HCT116 (cell line): Measurements from ENCODE around the gene HAPSTR1. TPM values are rescaled to one million over a fixed set of nuclear protein-coding genes. Genes with fewer than 3 reads are reported as not detected.

ENCODE experiments used
- ATAC-seq: fragments of 200-7000 bp; cut with Tn5 transposase; 2 replicates; pipeline ENCODE4 v1.9.1; 2020; ENCODE audit warnings: mild to moderate bottlenecking, moderate library complexity
- BruUV-seq: library from RNA; stranded (reverse); fragments of 400-500 nt; replicated peaks from 2 replicates; lab custom pipeline; 2021; lab: Mats Ljungman, UMichigan
- CTCF ChIA-PET: fragments of 300-600 bp; sonication (Branson Sonifier 250); formaldehyde crosslinking; loops from one replicate; lab custom pipeline; 2021; ENCODE audit warnings: antibody characterized with exemption; lab: Charles Lee
- POLR2A ChIA-PET: fragments of 300-600, 350-600 bp; sonication (Branson Sonifier 250); formaldehyde crosslinking; loops from one replicate; lab custom pipeline; 2021; ENCODE audit warnings: antibody characterized with exemption; lab: Charles Lee
- RAD21 ChIA-PET, 2 experiments: fragments of 300-600 bp; sonication (Branson Sonifier 250); formaldehyde crosslinking; loops; one replicate each; lab custom pipeline; 2023; ENCODE audit warnings: low total read pairs in 2 of 2; ENCODE audit not compliant: uncharacterized antibody in 2 of 2, unreplicated experiment in 2 of 2, low non-redundant PET in 1 of 2; lab: Charles Lee
- DNase-seq: peaks from one replicate; pipeline ENCODE4 v3.0.0-alpha.2; 2010; ENCODE audit warnings: low read depth, low spot score
- H2AFZ ChIP-seq: fragments of 200-600 bp; shearing (Covaris generic), sonication (generic); 2 replicates; pipeline ENCODE4 v1.6.1; 2017; ENCODE audit warnings: low read depth, mixed run types, mixed read lengths, antibody characterized with exemption, low read length; ENCODE audit not compliant: poor library complexity, severe bottlenecking
- H3K27ac ChIP-seq: 2 replicates; pipeline ENCODE4 v1.5.1; 2012; ENCODE audit warnings: low read depth, low read length
- H3K27me3 ChIP-seq: fragments of 200-600 bp; sonication (generic); 2 replicates; pipeline ENCODE4 v1.6.1; 2016; ENCODE audit warnings: mixed run types, low read length, mixed read lengths; ENCODE audit not compliant: insufficient read depth
- H3K36me3 ChIP-seq, 2 experiments: fragments of 200-500 bp in 1 of 2; fragments of 200-600 bp in 1 of 2; sonication (Bioruptor generic) in 1 of 2; sonication (generic) in 1 of 2; 2 replicates each; pipeline versions ENCODE4 v1.5.1 to v1.6.1; 2014 to 2016; ENCODE audit warnings: low read length in 2 of 2, inconsistent platforms in 1 of 2, mixed read lengths in 1 of 2, mixed run types in 1 of 2; ENCODE audit not compliant: insufficient read depth in 2 of 2, control insufficient read depth in 1 of 2
- H3K4me1 ChIP-seq, 2 experiments: fragments of 200-600 bp in 1 of 2; sonication (generic) in 1 of 2; 2 replicates each; pipeline versions ENCODE4 v1.5.1 to v1.6.1; 2012 to 2017; ENCODE audit warnings: low read length in 2 of 2, inconsistent platforms in 1 of 2, mild to moderate bottlenecking in 1 of 2, mixed read lengths in 1 of 2, mixed run types in 1 of 2, moderate library complexity in 1 of 2; ENCODE audit not compliant: insufficient read depth in 2 of 2, control insufficient read depth in 1 of 2
- H3K4me2 ChIP-seq: fragments of 200-600 bp; sonication (generic); 2 replicates; pipeline ENCODE4 v1.6.1; 2017; ENCODE audit warnings: mixed run types, low read length, mixed read lengths
- H3K4me3 ChIP-seq, 2 experiments: fragments of 200-600 bp in 1 of 2; sonication (generic) in 1 of 2; replicated peaks in 1 of 2; 2 replicates each; pipeline ENCODE4 v1.5.1; 2011 to 2016; ENCODE audit warnings: low read length in 2 of 2, control low read depth in 1 of 2, low read depth in 1 of 2, mild to moderate bottlenecking in 1 of 2, mixed read lengths in 1 of 2, mixed run types in 1 of 2
- H3K79me2 ChIP-seq: fragments of 200-600 bp; sonication (generic); 2 replicates; pipeline ENCODE4 v1.6.1; 2017; ENCODE audit warnings: mild to moderate bottlenecking, mixed run types, low read length, moderate library complexity, mixed read lengths; ENCODE audit not compliant: insufficient read depth
- H3K9ac ChIP-seq: fragments of 200-600 bp; sonication (generic); 2 replicates; pipeline ENCODE4 v1.6.1; 2016; ENCODE audit warnings: low read length, mixed read lengths
- H3K9me2 ChIP-seq: fragments of 200-600 bp; sonication (generic), shearing (Covaris generic); 2 replicates; pipeline ENCODE4 v1.6.1; 2017; ENCODE audit warnings: mixed run types, mild to moderate bottlenecking, moderate library complexity; ENCODE audit not compliant: insufficient read depth
- H3K9me3 ChIP-seq, 2 experiments: fragments of 200-500 bp in 1 of 2; fragments of 200-600 bp in 1 of 2; sonication (Bioruptor generic) in 1 of 2; sonication (generic) in 1 of 2; 2 replicates each; pipeline ENCODE4 v1.6.1; 2014 to 2017; ENCODE audit warnings: low read length in 2 of 2, mixed read lengths in 2 of 2, inconsistent platforms in 1 of 2, low read depth in 1 of 2, mild to moderate bottlenecking in 1 of 2, mixed run types in 1 of 2, moderate library complexity in 1 of 2; ENCODE audit not compliant: control insufficient read depth in 1 of 2, insufficient read depth in 1 of 2
- H4K20me1 ChIP-seq: fragments of 200-600 bp; sonication (generic), shearing (Covaris generic); 2 replicates; pipeline ENCODE4 v1.6.1; 2017; ENCODE audit warnings: mixed run types, mild to moderate bottlenecking, moderate library complexity; ENCODE audit not compliant: insufficient read depth
- CBX3 ChIP-seq: IDR thresholded peaks from 2 replicates; pipeline ENCODE4 v1.6.1; 2012; ENCODE audit warnings: low read depth
- CEBPB ChIP-seq: IDR thresholded peaks from 2 replicates; pipeline ENCODE4 v1.6.1; 2012; ENCODE audit warnings: low read depth
- CTCF ChIP-seq, 3 experiments: fragments of 200-600 bp in 1 of 3; sonication (generic) in 1 of 3; IDR thresholded peaks in 2 of 3; conservative IDR thresholded peaks in 1 of 3; 2 replicates each; pipeline ENCODE4 v1.5.1; 2012 to 2017; ENCODE audit warnings: low read depth in 2 of 3, low read length in 2 of 3, antibody characterized with exemption in 1 of 3, borderline replicate concordance in 1 of 3, control low read depth in 1 of 3, mild to moderate bottlenecking in 1 of 3, mixed read lengths in 1 of 3, mixed run types in 1 of 3, moderate library complexity in 1 of 3; ENCODE audit not compliant: insufficient read depth in 1 of 3
- EGR1 ChIP-seq: IDR thresholded peaks from 2 replicates; pipeline ENCODE4 v1.6.1; 2012; ENCODE audit warnings: low read depth
- EZH2 ChIP-seq: fragments of 200-600 bp; sonication (generic); IDR thresholded peaks from 2 replicates; pipeline ENCODE4 v1.6.1; 2017; ENCODE audit warnings: antibody characterized with exemption, mixed run types
- EZH2phosphoT487 ChIP-seq: fragments of 200-600 bp; IDR thresholded peaks from 2 replicates; pipeline ENCODE4 v1.6.1; 2018; ENCODE audit warnings: antibody characterized with exemption, borderline replicate concordance
- FOSL1 ChIP-seq: IDR thresholded peaks from 2 replicates; pipeline ENCODE4 v1.6.1; 2012; ENCODE audit warnings: low read depth
- JUND ChIP-seq: IDR thresholded peaks from 2 replicates; pipeline ENCODE4 v1.6.1; 2012
- POLR2A ChIP-seq: IDR thresholded peaks from 2 replicates; pipeline ENCODE4 v1.7.0; 2011; ENCODE audit warnings: borderline replicate concordance; ENCODE audit not compliant: insufficient read depth, insufficient read length; ENCODE audit errors: extremely low read depth
- REST ChIP-seq: IDR thresholded peaks from 2 replicates; pipeline ENCODE4 v1.6.1; 2012; ENCODE audit warnings: low read depth
- SIN3A ChIP-seq: IDR thresholded peaks from 2 replicates; pipeline ENCODE4 v1.6.1; 2012; ENCODE audit warnings: low read depth
- SRF ChIP-seq: IDR thresholded peaks from 2 replicates; pipeline ENCODE4 v1.6.1; 2012; ENCODE audit warnings: low read depth
- TCF7L2 ChIP-seq: IDR thresholded peaks from 2 replicates; pipeline ENCODE4 v1.7.0; 2011; ENCODE audit warnings: borderline replicate concordance, inconsistent platforms; ENCODE audit not compliant: insufficient read depth, insufficient read length; ENCODE audit errors: extremely low read depth
- YY1 ChIP-seq: IDR thresholded peaks from 2 replicates; pipeline ENCODE4 v1.6.1; 2011; ENCODE audit warnings: low read length, low read depth, moderate library complexity, mild to moderate bottlenecking; ENCODE audit not compliant: insufficient replicate concordance; ENCODE audit errors: extremely low read depth
- ZFX ChIP-seq: fragments of 450-650 bp; IDR thresholded peaks from 2 replicates; pipeline ENCODE4 v1.6.1; 2017
- ZNF274 ChIP-seq: fragments of 200-500 bp; sonication (Bioruptor generic); IDR thresholded peaks from 2 replicates; pipeline ENCODE4 v1.6.1; 2014; ENCODE audit warnings: mild to moderate bottlenecking, low read depth, low read length, inconsistent platforms
- intact Hi-C: fragments of 100-400 bp; cut with micrococcal nuclease; formaldehyde crosslinking; loops from 2 replicates; pipeline ENCODE4 v1.10.0; 2022
- total RNA-seq: library from RNA; stranded (reverse); gene quantifications from one replicate; pipeline ENCODE4 v1.2.1, GENCODE V29; 2021; ENCODE audit not compliant: unreplicated experiment
- TF ChIP-seq, protein P1 (sequence below): IDR thresholded peaks from 2 replicates; pipeline ENCODE4 v1.6.1; 2012

HAPSTR1 gene
- total RNA-seq, 1 experiment from 2014 or later, result 54.9 TPM

DNA sequence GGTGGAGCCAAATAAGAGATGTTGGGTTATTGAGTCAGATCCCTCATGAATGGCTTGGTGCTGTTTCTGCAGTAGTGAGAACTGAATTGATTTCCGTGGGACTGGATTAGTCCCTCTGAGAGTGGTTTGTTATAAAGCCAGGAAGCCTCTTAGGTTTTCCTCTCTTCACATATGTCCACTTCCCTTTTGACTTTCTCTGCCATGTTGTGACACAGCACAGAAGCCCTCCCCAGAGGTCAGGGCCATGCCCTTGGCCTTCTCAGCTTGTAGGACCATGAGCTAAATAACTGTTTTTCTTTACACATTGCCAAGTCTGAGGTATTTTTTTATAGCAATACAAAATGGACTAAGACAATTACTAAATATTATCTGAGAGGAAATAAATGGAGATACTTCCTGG, 10.3 kb upstream of the HAPSTR1 start:
- ChIA-PET CTCF (interaction anchor here (1.0 kb wide), 1 partner anchor 30 kb away, joined by 3 read pairs; no protein-coding TSS in a partner anchor), RAD21 (no interaction called here), POLR2A (interaction anchor here (7.3 to 8.0 kb wide), 2 partner anchors 8 to 14 kb away, joined by 59 to 183 read pairs; partner anchors contain the start of gene HAPSTR1)
- Histone ChIP-seq H3K4me2 (no peak overlapping the region), H4K20me1 (no peaks in the 10 kb centered on the region), H3K9me3 (no peaks in the 10 kb centered on the region), H3K27ac (no peak overlapping the region), H3K4me3 (no peak overlapping the region), H3K9me2 (no peaks in the 10 kb centered on the region), H2AFZ (peak overlapping the region; percentile 74), H3K9ac (no peak overlapping the region), H3K79me2 (no peaks in the 10 kb centered on the region), H3K27me3 (no peaks in the 10 kb centered on the region), H3K36me3 (no peaks in the 10 kb centered on the region), H3K4me1 (peaks cover 26 to 42% of the 10 kb centered on the region in 2 experiments)
- TF ChIP-seq SRF (no peak), CEBPB (no peak), FOSL1 (no peak), TCF7L2 (no peak)
- ATAC-seq, result no peak
- DNase-seq, result no peak
- no TSS peak for BruUV-seq
- intact Hi-C loops, result no loop called here

DNA sequence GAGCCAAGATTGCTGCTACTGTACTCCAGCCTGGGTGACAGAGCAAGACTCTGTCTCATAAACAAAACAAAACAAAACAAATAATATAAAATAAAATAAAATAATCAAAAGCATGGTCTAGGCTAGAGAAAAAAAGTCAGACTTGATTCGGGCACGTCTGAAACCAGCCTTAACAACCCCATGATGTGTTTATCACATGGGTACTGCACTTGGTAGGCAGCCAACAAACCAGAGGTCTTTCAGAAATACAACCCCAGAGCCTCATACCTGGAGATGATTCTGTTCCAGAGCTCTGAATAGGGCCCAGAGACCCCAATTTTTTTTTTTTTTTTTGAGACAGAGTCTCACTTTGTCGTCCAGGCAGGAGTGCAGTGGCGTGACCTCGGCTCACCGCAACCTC, 9.6 kb upstream of the HAPSTR1 start:
- BruUV-seq, result no TSS peak
- no peaks in the 10 kb centered on the region for H4K20me1 ChIP-seq
- peaks cover 22 to 35% of the 10 kb centered on the region in 2 experiments for H3K4me1 ChIP-seq
- ChIA-PET POLR2A (interaction anchor here (7.3 to 8.0 kb wide), 2 partner anchors 8 to 14 kb away, joined by 59 to 183 read pairs; partner anchors contain the start of gene HAPSTR1), CTCF (interaction anchor here (1.0 kb wide), 1 partner anchor 31 kb away, joined by 3 read pairs; no protein-coding TSS in a partner anchor), RAD21 (no interaction called here)
- H3K27ac ChIP-seq, result no peak overlapping the region
- no peaks in the 10 kb centered on the region for H3K9me3 ChIP-seq
- no peaks in the 10 kb centered on the region for H3K79me2 ChIP-seq
- H3K9me2 ChIP-seq, result no peaks in the 10 kb centered on the region
- intact Hi-C loops, result no loop called here
- H3K27me3 ChIP-seq, result no peaks in the 10 kb centered on the region
- H3K9ac ChIP-seq, result no peak overlapping the region
- ATAC-seq, result no peak
- no peak for DNase-seq
- no peaks in the 10 kb centered on the region for H3K36me3 ChIP-seq
- H2AFZ ChIP-seq, result peak overlapping the region; percentile 74
- no peak overlapping the region for H3K4me2 ChIP-seq
- H3K4me3 ChIP-seq, result no peak overlapping the region
- TF ChIP-seq, protein P1, sequence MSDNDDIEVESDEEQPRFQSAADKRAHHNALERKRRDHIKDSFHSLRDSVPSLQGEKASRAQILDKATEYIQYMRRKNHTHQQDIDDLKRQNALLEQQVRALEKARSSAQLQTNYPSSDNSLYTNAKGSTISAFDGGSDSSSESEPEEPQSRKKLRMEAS, result no peak
- TF ChIP-seq ZNF274 (no peak), YY1 (no peak), SIN3A (no peak), CBX3 (no peak), EZH2phosphoT487 (no peak), EGR1 (no peak), CTCF (IDR thresholded peaks at IDR 0.05 in 2 of 3, conservative IDR thresholded peaks at IDR 0.05 in 1 of 3; ENCODE audit: borderline replicate concordance in 1 of 3, insufficient read depth in 1 of 3, low read depth in 2 of 3, low read length in 2 of 3) (no peak), POLR2A (no peak), REST (no peak), JUND (no peak), CEBPB (no peak), EZH2 (no peak), ZFX (no peak)
